ENCODE results near the gene SGCD. TPM values are rescaled to one million over a fixed set of nuclear protein-coding genes. Genes with fewer than 3 reads are reported as not detected.

The SGCD gene
- total and polyA plus RNA-seq, 9 of the 15 experiments (the other 6 are each of a cell fraction or from before 2014, with no cell fraction given), result not detected

DNA sequence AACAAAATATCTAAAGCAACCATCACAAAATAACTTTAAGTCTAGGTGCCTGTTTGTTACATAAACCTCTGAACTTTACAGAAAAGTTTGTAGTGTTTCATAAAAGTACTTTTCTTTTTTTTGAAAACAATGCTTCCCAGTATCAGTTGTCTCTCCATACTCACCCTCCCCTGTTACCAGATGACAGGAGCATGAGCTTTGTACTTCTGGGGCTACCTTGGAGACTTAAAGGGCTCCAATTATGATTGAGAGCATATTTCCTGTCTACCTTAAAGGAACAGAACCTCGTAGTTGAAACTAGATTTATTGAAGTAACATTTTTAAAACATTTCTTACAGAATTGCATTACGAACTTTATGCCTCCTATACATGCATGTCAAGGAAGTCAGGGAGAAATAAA lies 467.7 kb downstream of the SGCD start:
- H3K27ac ChIP-seq (ENCODE audit: extremely low read depth, low read depth, low read length), result no peak overlapping the region
- H4K20me1 ChIP-seq (replicated peaks; ENCODE audit: control insufficient read depth, insufficient read depth, low read length), result no peaks in the 10 kb centered on the region
- H2AFZ ChIP-seq (ENCODE audit: low read depth, low read length), result no peak overlapping the region
- DNase-seq (ENCODE audit: extremely low read depth in 1 of 4, low spot score in 3 of 4) (no peak), FAIRE-seq (no peak), ATAC-seq (no peak)
- H3K4me3 ChIP-seq, result no peak overlapping the region
- no peaks in the 10 kb centered on the region for H3K9me3 ChIP-seq (replicated peaks; ENCODE audit: control insufficient read depth, insufficient read depth, low read depth, low read length)
- CTCF ChIA-PET (ENCODE audit: low intra/inter-chr PET ratio), result no interaction called here
- no TSS peak for BruUV-seq (replicated peaks)
- no peaks in the 10 kb centered on the region for H3K79me2 ChIP-seq (ENCODE audit: control insufficient read depth, insufficient read depth, low read length)
- no peaks in the 10 kb centered on the region for H3K36me3 ChIP-seq (ENCODE audit: control insufficient read depth, insufficient read depth, low read length)
- TF ChIP-seq, protein P1, sequence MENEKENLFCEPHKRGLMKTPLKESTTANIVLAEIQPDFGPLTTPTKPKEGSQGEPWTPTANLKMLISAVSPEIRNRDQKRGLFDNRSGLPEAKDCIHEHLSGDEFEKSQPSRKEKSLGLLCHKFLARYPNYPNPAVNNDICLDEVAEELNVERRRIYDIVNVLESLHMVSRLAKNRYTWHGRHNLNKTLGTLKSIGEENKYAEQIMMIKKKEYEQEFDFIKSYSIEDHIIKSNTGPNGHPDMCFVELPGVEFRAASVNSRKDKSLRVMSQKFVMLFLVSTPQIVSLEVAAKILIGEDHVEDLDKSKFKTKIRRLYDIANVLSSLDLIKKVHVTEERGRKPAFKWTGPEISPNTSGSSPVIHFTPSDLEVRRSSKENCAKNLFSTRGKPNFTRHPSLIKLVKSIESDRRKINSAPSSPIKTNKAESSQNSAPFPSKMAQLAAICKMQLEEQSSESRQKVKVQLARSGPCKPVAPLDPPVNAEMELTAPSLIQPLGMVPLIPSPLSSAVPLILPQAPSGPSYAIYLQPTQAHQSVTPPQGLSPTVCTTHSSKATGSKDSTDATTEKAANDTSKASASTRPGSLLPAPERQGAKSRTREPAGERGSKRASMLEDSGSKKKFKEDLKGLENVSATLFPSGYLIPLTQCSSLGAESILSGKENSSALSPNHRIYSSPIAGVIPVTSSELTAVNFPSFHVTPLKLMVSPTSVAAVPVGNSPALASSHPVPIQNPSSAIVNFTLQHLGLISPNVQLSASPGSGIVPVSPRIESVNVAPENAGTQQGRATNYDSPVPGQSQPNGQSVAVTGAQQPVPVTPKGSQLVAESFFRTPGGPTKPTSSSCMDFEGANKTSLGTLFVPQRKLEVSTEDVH (IDR thresholded peaks at IDR 0.05; ENCODE audit: low read depth, partially characterized antibody), result no peak
- TF ChIP-seq, protein P2, sequence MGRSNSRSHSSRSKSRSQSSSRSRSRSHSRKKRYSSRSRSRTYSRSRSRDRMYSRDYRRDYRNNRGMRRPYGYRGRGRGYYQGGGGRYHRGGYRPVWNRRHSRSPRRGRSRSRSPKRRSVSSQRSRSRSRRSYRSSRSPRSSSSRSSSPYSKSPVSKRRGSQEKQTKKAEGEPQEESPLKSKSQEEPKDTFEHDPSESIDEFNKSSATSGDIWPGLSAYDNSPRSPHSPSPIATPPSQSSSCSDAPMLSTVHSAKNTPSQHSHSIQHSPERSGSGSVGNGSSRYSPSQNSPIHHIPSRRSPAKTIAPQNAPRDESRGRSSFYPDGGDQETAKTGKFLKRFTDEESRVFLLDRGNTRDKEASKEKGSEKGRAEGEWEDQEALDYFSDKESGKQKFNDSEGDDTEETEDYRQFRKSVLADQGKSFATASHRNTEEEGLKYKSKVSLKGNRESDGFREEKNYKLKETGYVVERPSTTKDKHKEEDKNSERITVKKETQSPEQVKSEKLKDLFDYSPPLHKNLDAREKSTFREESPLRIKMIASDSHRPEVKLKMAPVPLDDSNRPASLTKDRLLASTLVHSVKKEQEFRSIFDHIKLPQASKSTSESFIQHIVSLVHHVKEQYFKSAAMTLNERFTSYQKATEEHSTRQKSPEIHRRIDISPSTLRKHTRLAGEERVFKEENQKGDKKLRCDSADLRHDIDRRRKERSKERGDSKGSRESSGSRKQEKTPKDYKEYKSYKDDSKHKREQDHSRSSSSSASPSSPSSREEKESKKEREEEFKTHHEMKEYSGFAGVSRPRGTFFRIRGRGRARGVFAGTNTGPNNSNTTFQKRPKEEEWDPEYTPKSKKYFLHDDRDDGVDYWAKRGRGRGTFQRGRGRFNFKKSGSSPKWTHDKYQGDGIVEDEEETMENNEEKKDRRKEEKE (IDR thresholded peaks at IDR 0.05; ENCODE audit: borderline replicate concordance in 1 of 2, control insufficient read depth in 1 of 2, low read depth in 2 of 2, low read length in 1 of 2), result no peak
- no peak for TF ChIP-seq ERF (CRISPR knock-in tag; IDR thresholded peaks at IDR 0.05)
- no peak for TF ChIP-seq NR2C1 (IDR thresholded peaks at IDR 0.05)
- TF ChIP-seq NR2C1 (tag; IDR thresholded peaks at IDR 0.05), result no peak
- TF ChIP-seq ZKSCAN8 (CRISPR knock-in tag; IDR thresholded peaks at IDR 0.05), result no peak
- no peak for TF ChIP-seq ZC3H4 (CRISPR knock-in tag; IDR thresholded peaks at IDR 0.05; ENCODE audit: borderline replicate concordance)
- TF ChIP-seq ETV1 (tag; conservative IDR thresholded peaks at IDR 0.05; ENCODE audit: low read depth), result no peak
- TF ChIP-seq RFX7 (CRISPR knock-in tag; IDR thresholded peaks at IDR 0.05), result no peak
- H3K9me1 ChIP-seq (ENCODE audit: control insufficient read depth, insufficient read depth, low read length), result no peaks in the 10 kb centered on the region
- no peak overlapping the region for H3K9ac ChIP-seq (ENCODE audit: insufficient read depth in 1 of 2, low read depth in 2 of 2, low read length in 2 of 2)
- H3K27me3 ChIP-seq (ENCODE audit: control insufficient read depth in 2 of 2, insufficient read depth in 2 of 2, low read length in 2 of 2), result no peaks in the 10 kb centered on the region
- H3K4me1 ChIP-seq (replicated peaks in 1 of 2; ENCODE audit: control insufficient read depth in 2 of 2, insufficient read depth in 2 of 2, low read length in 2 of 2), result no peaks in the 10 kb centered on the region
- no peak overlapping the region for H3K4me2 ChIP-seq (ENCODE audit: insufficient read depth, low read length)
- intact Hi-C loops (cut with micrococcal nuclease) (no loop called here), in situ Hi-C loops (cut with MboI) (no loop called here)
- 0% methylated on average over 2 of the region's 2 CpGs for WGBS (ENCODE audit: insufficient coverage, low coverage, missing lambda C conversion rate)
- POLR2A ChIA-PET, result no interaction called here
